ENCODE results near the gene USP21. TPM values are rescaled to one million over a fixed set of nuclear protein-coding genes. Genes with fewer than 3 reads are reported as not detected.
A peak's percentile ranks its signal among the peaks of the same experiment; 100 is the strongest.

Gene USP21
- total RNA-seq, 4 donors from 2014 or later, result 11.6 to 52.8 (median 39.0) TPM

- peak within 1 kb of the TSS in 2 of 4 donors; percentile 27 to 34 for H3K4me3 ChIP-seq
- H3K27ac ChIP-seq, result peak within 1 kb of the TSS; percentile 19 to 62 (median 48)
- peaks cover 0 to 47% (median 0%) of the 10 kb centered on the region in 3 donors for H3K36me3 ChIP-seq
- peaks cover 0 to 15% (median 3%) of the 10 kb centered on the region in 4 donors for H3K4me1 ChIP-seq
- H3K27me3 ChIP-seq, result no peaks in the 10 kb centered on the region
- TF ChIP-seq POLR2A (IDR thresholded peaks at IDR 0.05) (peak in 1 of 2 donors; percentile 29), CTCF (IDR thresholded peaks at IDR 0.05) (no peak)
- DNase-seq, result peak in 1 of 3 donors; percentile 66
- H3K9me3 ChIP-seq, result no peaks in the 10 kb centered on the region
Measured at GRCh38 chr1:161215076-161215475, 55.8 kb downstream of the USP21 start, which contains the start of gene FCER1G. FCER1G (plus strand) TSS chr1:161215295; CDS start chr1:161215322, 27 bp downstream.

Small RNAs within 50 kb of the gene (small RNA-seq; reads per million reads assigned to genes)
- 0 reads per million in 2 donors for gene RF01225

Other genes with a start within 250 kb of the USP21 start
- 10 to 100 TPM; 37.0 to 76.7 (median 54.1) TPM for gene ITLN2, start 204.7 kb upstream of the USP21 start, total RNA-seq
- gene F11R, start 138.3 kb upstream of the USP21 start, total RNA-seq, result 100 to 1,000 TPM in 3 of 4 donors, 10 to 100 TPM in 1; 28.9 to 138 (median 110) TPM
- gene TSTD1, start 120.5 kb upstream of the USP21 start, total RNA-seq, result 100 to 1,000 TPM in 1 of 4 donors, 10 to 100 TPM in 3; 33.0 to 152 (median 78.8) TPM
- gene USF1, start 113.5 kb upstream of the USP21 start, total RNA-seq, result 100 to 1,000 TPM in 1 of 4 donors, 10 to 100 TPM in 3; 72.0 to 119 (median 98.2) TPM
- 10 to 100 TPM in 1 of 4 donors, 1 to 10 TPM in 3; 5.1 to 31.4 (median 6.7) TPM for gene ARHGAP30, start 89.6 kb upstream of the USP21 start, total RNA-seq
- gene NECTIN4, start 69.9 kb upstream of the USP21 start, total RNA-seq, result 1 to 10 TPM in 3 of 4 donors, under 1 TPM in 1; 0.54 to 2.5 (median 1.6) TPM
- gene KLHDC9, start 61.1 kb upstream of the USP21 start, total RNA-seq, result 1 to 10 TPM in 3 of 4 donors, not detected in 1; 2.1 to 4.8 (median 2.4) TPM
- 10 to 100 TPM; 11.6 to 68.5 (median 15.2) TPM for gene PFDN2, start 41.5 kb upstream of the USP21 start, total RNA-seq
- 100 to 1,000 TPM in 3 of 4 donors, 10 to 100 TPM in 1; 54.5 to 148 (median 120) TPM for gene NIT1, start 41.4 kb upstream of the USP21 start, total RNA-seq
- gene DEDD, start 26.8 kb upstream of the USP21 start, total RNA-seq, result 10 to 100 TPM; 23.0 to 48.7 (median 31.4) TPM
- 10 to 100 TPM; 36.9 to 82.5 (median 61.7) TPM for gene UFC1, start 5.5 kb upstream of the USP21 start, total RNA-seq
- gene PPOX, start 6.9 kb downstream of the USP21 start, total RNA-seq, result 10 to 100 TPM in 3 of 4 donors, 1 to 10 TPM in 1; 9.5 to 38.0 (median 20.9) TPM
- 10 to 100 TPM; 25.2 to 34.1 (median 29.4) TPM for gene B4GALT3, start 18.0 kb downstream of the USP21 start, total RNA-seq
- 10 to 100 TPM in 1 of 4 donors, 1 to 10 TPM in 2, under 1 TPM in 1; 0.18 to 65.2 (median 1.9) TPM for gene ADAMTS4, start 39.6 kb downstream of the USP21 start, total RNA-seq
- 100 to 1,000 TPM; 157 to 192 (median 176) TPM for gene NDUFS2, start 42.9 kb downstream of the USP21 start, total RNA-seq
- gene FCER1G, start 55.8 kb downstream of the USP21 start, total RNA-seq, result 10 to 100 TPM in 2 of 4 donors, 1 to 10 TPM in 1, not detected in 1; 5.1 to 33.8 (median 11.9) TPM
- not detected for gene APOA2, start 64.1 kb downstream of the USP21 start, total RNA-seq
- gene TOMM40L, start 66.6 kb downstream of the USP21 start, total RNA-seq, result 10 to 100 TPM in 3 of 4 donors, 1 to 10 TPM in 1; 8.3 to 32.2 (median 24.9) TPM
- 1 to 10 TPM in 1 of 4 donors, not detected in 3; 3.2 TPM for gene NR1I3, start 78.7 kb downstream of the USP21 start, total RNA-seq
- gene PCP4L1, start 99.2 kb downstream of the USP21 start, total RNA-seq, result not detected
- 1 to 10 TPM in 3 of 4 donors, not detected in 1; 1.5 to 3.3 (median 2.3) TPM for gene MPZ, start 150.5 kb downstream of the USP21 start, total RNA-seq
- 10 to 100 TPM; 33.3 to 85.5 (median 60.6) TPM for gene SDHC, start 154.9 kb downstream of the USP21 start, total RNA-seq
- not detected for gene CFAP126, start 208.4 kb downstream of the USP21 start, total RNA-seq

All from Peyer's patch (tissue), 4 donors.